GM12878 (cell line): ENCODE measurements around the gene MAGIX.
"Not testable (repeated sequence)": the region's sequence is repeated elsewhere in the genome, so short reads cannot be mapped to it uniquely, and the experiment has no call there.

Source experiments
- CBX5 ChIP-seq: sonication (generic); IDR thresholded peaks from 2 replicates; pipeline ENCODE4 v1.6.1; 2016; ENCODE audit warnings: low read depth, moderate library complexity, mild to moderate bottlenecking, inconsistent platforms
- IKZF1 ChIP-seq: fragments of 450-650 bp; conservative IDR thresholded peaks from 2 replicates; pipeline ENCODE4 v1.6.1; 2017; ENCODE audit warnings: antibody characterized with exemption, mild to moderate bottlenecking
- POLR2AphosphoS5 ChIP-seq: IDR thresholded peaks from 2 replicates; pipeline ENCODE4 v1.6.1; 2011; ENCODE audit warnings: mild to moderate bottlenecking, low read length, inconsistent platforms
- TF ChIP-seq, protein P1 (sequence below), 3 experiments: IDR thresholded peaks in 2 of 3; conservative IDR thresholded peaks in 1 of 3; 2 replicates each; pipeline ENCODE4 v1.5.1; 2011; ENCODE audit warnings: low read depth in 3 of 3, low read length in 3 of 3, mild to moderate bottlenecking in 3 of 3, control low read depth in 2 of 3, moderate library complexity in 2 of 3, inconsistent platforms in 1 of 3, mixed read lengths in 1 of 3; ENCODE audit not compliant: control insufficient read depth in 2 of 3, insufficient read depth in 1 of 3; ENCODE audit errors: extremely low read depth in 1 of 3
- TF ChIP-seq, protein P2 (sequence below): fragments of 450-650 bp; IDR thresholded peaks from 2 replicates; pipeline ENCODE4 v1.6.1; 2016; ENCODE audit warnings: mild to moderate bottlenecking, moderate library complexity, borderline replicate concordance

DNA sequence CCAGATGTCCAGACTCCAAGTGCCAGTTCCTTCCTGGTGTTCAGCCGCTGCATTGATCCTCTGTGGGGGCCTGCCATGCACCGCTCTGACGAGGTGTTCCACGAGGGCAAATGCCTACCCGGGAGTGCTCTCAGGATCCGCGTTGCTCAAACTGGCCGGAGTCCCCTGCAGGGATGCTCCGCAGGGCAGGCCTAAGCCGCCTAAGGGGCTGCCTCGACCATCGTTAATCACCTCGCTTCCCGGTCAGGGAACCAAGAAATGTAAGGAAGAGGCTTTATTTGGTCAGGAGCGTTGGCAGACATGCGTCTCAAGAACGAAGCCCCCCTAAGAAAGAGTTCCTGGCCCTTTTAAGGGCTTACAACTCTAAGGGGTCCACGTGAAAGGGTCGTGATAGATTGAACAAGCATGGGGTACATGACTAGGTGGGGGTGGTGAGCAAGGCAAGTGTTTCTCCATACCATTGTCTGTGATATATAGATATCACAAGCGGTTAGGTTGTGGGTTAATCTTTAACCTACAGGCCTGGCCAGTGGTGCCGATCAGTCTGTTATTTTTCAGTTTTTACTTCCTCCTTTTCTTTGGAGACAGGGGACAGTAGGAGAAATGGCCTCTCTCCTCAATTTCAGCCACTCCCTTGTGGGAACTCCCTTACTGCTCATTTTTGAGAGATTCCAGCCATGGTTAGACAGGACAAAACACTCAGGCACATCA lies 14.0 kb upstream of the MAGIX start:
- not testable (repeated sequence) for TF ChIP-seq CBX5, POLR2AphosphoS5
- TF ChIP-seq, protein P1, sequence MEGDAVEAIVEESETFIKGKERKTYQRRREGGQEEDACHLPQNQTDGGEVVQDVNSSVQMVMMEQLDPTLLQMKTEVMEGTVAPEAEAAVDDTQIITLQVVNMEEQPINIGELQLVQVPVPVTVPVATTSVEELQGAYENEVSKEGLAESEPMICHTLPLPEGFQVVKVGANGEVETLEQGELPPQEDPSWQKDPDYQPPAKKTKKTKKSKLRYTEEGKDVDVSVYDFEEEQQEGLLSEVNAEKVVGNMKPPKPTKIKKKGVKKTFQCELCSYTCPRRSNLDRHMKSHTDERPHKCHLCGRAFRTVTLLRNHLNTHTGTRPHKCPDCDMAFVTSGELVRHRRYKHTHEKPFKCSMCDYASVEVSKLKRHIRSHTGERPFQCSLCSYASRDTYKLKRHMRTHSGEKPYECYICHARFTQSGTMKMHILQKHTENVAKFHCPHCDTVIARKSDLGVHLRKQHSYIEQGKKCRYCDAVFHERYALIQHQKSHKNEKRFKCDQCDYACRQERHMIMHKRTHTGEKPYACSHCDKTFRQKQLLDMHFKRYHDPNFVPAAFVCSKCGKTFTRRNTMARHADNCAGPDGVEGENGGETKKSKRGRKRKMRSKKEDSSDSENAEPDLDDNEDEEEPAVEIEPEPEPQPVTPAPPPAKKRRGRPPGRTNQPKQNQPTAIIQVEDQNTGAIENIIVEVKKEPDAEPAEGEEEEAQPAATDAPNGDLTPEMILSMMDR (IDR thresholded peaks at IDR 0.05 in 2 of 3, conservative IDR thresholded peaks at IDR 0.05 in 1 of 3; ENCODE audit: control insufficient read depth in 2 of 3, extremely low read depth in 1 of 3, insufficient read depth in 1 of 3, low read depth in 3 of 3, low read length in 3 of 3), result not testable (repeated sequence)
- TF ChIP-seq, protein P2, sequence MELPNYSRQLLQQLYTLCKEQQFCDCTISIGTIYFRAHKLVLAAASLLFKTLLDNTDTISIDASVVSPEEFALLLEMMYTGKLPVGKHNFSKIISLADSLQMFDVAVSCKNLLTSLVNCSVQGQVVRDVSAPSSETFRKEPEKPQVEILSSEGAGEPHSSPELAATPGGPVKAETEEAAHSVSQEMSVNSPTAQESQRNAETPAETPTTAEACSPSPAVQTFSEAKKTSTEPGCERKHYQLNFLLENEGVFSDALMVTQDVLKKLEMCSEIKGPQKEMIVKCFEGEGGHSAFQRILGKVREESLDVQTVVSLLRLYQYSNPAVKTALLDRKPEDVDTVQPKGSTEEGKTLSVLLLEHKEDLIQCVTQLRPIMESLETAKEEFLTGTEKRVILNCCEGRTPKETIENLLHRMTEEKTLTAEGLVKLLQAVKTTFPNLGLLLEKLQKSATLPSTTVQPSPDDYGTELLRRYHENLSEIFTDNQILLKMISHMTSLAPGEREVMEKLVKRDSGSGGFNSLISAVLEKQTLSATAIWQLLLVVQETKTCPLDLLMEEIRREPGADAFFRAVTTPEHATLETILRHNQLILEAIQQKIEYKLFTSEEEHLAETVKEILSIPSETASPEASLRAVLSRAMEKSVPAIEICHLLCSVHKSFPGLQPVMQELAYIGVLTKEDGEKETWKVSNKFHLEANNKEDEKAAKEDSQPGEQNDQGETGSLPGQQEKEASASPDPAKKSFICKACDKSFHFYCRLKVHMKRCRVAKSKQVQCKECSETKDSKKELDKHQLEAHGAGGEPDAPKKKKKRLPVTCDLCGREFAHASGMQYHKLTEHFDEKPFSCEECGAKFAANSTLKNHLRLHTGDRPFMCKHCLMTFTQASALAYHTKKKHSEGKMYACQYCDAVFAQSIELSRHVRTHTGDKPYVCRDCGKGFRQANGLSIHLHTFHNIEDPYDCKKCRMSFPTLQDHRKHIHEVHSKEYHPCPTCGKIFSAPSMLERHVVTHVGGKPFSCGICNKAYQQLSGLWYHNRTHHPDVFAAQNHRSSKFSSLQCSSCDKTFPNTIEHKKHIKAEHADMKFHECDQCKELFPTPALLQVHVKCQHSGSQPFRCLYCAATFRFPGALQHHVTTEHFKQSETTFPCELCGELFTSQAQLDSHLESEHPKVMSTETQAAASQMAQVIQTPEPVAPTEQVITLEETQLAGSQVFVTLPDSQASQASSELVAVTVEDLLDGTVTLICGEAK, result not testable (repeated sequence)
- peak; percentile 42; the same call in 1 of the 2 replicates for TF ChIP-seq IKZF1
